Gastrocnemius medialis (tissue), 4 donors: ENCODE data around the gene ZNF423. TPM values are rescaled to one million over a fixed set of nuclear protein-coding genes. Genes with fewer than 3 reads are reported as not detected.

Source experiments
- ATAC-seq, 2 donors: fragments of 150-250 bp; one replicate each; pipeline ENCODE4 v1.9.1; 2016
- DNase-seq, 2 donors: peaks; one replicate each; pipeline ENCODE4 v3.0.0-alpha.2; 2019
- H3K27ac ChIP-seq, 4 donors: fragments of 200-600 bp; sonication (generic); 1 replicate in 1 of 4; 2 replicates in 3 of 4; pipeline ENCODE4 v1.5.1; 2016 to 2018; ENCODE audit warnings: mild to moderate bottlenecking in 2 of 4, moderate library complexity in 1 of 4
- H3K27me3 ChIP-seq, 3 donors: fragments of 200-600 bp; sonication (generic) in 2 of 3; 1 replicate in 1 of 3; 2 replicates in 2 of 3; pipeline versions ENCODE4 v1.5.1 to v1.6.0; 2016 to 2019; ENCODE audit warnings: mild to moderate bottlenecking in 1 of 3, moderate library complexity in 1 of 3
- H3K36me3 ChIP-seq, 2 donors: fragments of 200-600 bp; sonication (generic) in 1 of 2; one replicate each; pipeline ENCODE4 v1.5.1; 2017 to 2018
- H3K4me1 ChIP-seq, 2 donors: fragments of 200-600 bp; sonication (generic) in 1 of 2; one replicate each; pipeline ENCODE4 v1.5.1; 2016 to 2017; ENCODE audit warnings: mild to moderate bottlenecking in 2 of 2
- H3K4me3 ChIP-seq, 4 donors: fragments of 200-600 bp; sonication (generic) in 3 of 4; 1 replicate in 1 of 4; 2 replicates in 3 of 4; pipeline ENCODE4 v1.5.1; 2016 to 2019; ENCODE audit warnings: mild to moderate bottlenecking in 2 of 4
- H3K9me3 ChIP-seq, 3 donors: fragments of 200-600 bp; sonication (generic) in 2 of 3; 1 replicate in 1 of 3; 2 replicates in 2 of 3; pipeline ENCODE4 v1.5.1; 2016 to 2019
- POLR2A ChIP-seq, 2 donors: fragments of 450-650 bp; IDR thresholded peaks; one replicate each; pipeline ENCODE4 v1.6.1; 2017; ENCODE audit warnings: antibody characterized with exemption in 2 of 2, mild to moderate bottlenecking in 2 of 2, moderate library complexity in 2 of 2
- in situ Hi-C, 4 donors: fragments of 200-750 bp; cut with MboI; loops; one replicate each; pipeline versions ENCODE4 v1.15.0 to v1.8.0; 2017; ENCODE audit warnings: low sequenced_read_pairs in 4 of 4
- intact Hi-C: fragments of 100-400 bp; cut with DNase I; formaldehyde crosslinking; loops from one replicate; pipeline ENCODE4 v1.15.1; 2023; ENCODE audit warnings: low total_unique reads
- total RNA-seq, 4 donors: library from RNA; depleted of rRNA; stranded (reverse); fragments of >200 nt; gene quantifications; one replicate each; pipeline versions ENCODE4 v1.1.0 to v1.2.3, GENCODE V29; 2016
- TF ChIP-seq, protein P1 (sequence below), 5 experiments: fragments of 450-650 bp in 3 of 5; fragments of 200-600 bp in 2 of 5; sonication (generic) in 2 of 5; IDR thresholded peaks in 4 of 5; conservative IDR thresholded peaks in 1 of 5; 1 replicate in 4 of 5; 2 replicates in 1 of 5; pipeline ENCODE4 v1.5.1; 2016 to 2019; ENCODE audit warnings: antibody characterized with exemption in 5 of 5, mild to moderate bottlenecking in 3 of 5, moderate library complexity in 3 of 5

ZNF423 gene
- total RNA-seq, 4 donors from 2014 or later = 8.4 to 15.8 (median 12.5) TPM

GRCh38 chr16:49454426-49455180, 401.3 kb downstream of the ZNF423 start:
- in situ Hi-C loops = no loop called here
- ATAC-seq (no peak), DNase-seq (no peak)
- Histone ChIP-seq H3K27ac (no peak overlapping the region), H3K27me3 (no peaks in the 10 kb centered on the region), H3K4me3 (no peak overlapping the region), H3K9me3 (no peaks in the 10 kb centered on the region), H3K36me3 (no peaks in the 10 kb centered on the region), H3K4me1 (no peaks in the 10 kb centered on the region)
- intact Hi-C loops = no loop called here
- no peak for TF ChIP-seq POLR2A (IDR thresholded peaks at IDR 0.05)
- TF ChIP-seq, protein P1, sequence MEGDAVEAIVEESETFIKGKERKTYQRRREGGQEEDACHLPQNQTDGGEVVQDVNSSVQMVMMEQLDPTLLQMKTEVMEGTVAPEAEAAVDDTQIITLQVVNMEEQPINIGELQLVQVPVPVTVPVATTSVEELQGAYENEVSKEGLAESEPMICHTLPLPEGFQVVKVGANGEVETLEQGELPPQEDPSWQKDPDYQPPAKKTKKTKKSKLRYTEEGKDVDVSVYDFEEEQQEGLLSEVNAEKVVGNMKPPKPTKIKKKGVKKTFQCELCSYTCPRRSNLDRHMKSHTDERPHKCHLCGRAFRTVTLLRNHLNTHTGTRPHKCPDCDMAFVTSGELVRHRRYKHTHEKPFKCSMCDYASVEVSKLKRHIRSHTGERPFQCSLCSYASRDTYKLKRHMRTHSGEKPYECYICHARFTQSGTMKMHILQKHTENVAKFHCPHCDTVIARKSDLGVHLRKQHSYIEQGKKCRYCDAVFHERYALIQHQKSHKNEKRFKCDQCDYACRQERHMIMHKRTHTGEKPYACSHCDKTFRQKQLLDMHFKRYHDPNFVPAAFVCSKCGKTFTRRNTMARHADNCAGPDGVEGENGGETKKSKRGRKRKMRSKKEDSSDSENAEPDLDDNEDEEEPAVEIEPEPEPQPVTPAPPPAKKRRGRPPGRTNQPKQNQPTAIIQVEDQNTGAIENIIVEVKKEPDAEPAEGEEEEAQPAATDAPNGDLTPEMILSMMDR (IDR thresholded peaks at IDR 0.05 in 4 of 5, conservative IDR thresholded peaks at IDR 0.05 in 1 of 5) = no peak

DNA sequence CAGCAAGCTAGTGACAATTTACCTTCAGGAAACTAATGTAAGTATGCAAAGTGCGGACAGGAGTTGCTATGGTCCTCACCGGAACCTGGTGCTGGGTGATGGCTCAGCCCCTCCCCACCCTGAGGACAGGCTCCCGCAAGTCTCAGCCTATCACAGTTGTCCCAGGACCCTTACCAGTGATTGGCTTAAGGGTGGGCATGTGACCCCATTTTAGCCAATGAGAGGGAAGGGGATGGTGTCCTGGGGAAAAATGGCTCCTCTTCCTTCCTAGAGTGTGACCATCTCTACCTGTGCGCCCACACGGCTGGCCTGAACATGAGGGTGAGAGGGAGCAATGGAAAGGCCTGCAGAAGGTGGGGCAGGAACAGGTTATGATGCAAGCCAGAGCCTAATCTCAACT, 401.9 kb downstream of the ZNF423 start:
- intact Hi-C loops (no loop called here), in situ Hi-C loops (no loop called here)
- no peak for DNase-seq
- Histone ChIP-seq H3K9me3 (no peaks in the 10 kb centered on the region), H3K4me1 (no peaks in the 10 kb centered on the region), H3K36me3 (no peaks in the 10 kb centered on the region), H3K4me3 (no peak overlapping the region), H3K27ac (no peak overlapping the region), H3K27me3 (no peaks in the 10 kb centered on the region)
- TF ChIP-seq, protein P1 (IDR thresholded peaks at IDR 0.05 in 4 of 5, conservative IDR thresholded peaks at IDR 0.05 in 1 of 5) = no peak
- no peak for TF ChIP-seq POLR2A (IDR thresholded peaks at IDR 0.05)
- ATAC-seq = no peak

GRCh38 chr16:49453021-49453420, 402.9 kb downstream of the ZNF423 start:
- H3K4me1 ChIP-seq = no peaks in the 10 kb centered on the region
- H3K36me3 ChIP-seq = no peaks in the 10 kb centered on the region
- H3K9me3 ChIP-seq = no peaks in the 10 kb centered on the region
- H3K4me3 ChIP-seq = no peak overlapping the region
- no peaks in the 10 kb centered on the region for H3K27me3 ChIP-seq
- DNase-seq = no peak
- ATAC-seq = no peak
- H3K27ac ChIP-seq = peak overlapping the region in 2 of 4 donors; percentile 6 to 38
- in situ Hi-C loops = no loop called here
- intact Hi-C loops = no loop called here
- TF ChIP-seq POLR2A (IDR thresholded peaks at IDR 0.05) = no peak
- TF ChIP-seq, protein P1 (IDR thresholded peaks at IDR 0.05 in 4 of 5, conservative IDR thresholded peaks at IDR 0.05 in 1 of 5) = no peak

GRCh38 chr16:49452578-49452977, 403.3 kb downstream of the ZNF423 start:
- in situ Hi-C loops = no loop called here
- H3K9me3 ChIP-seq = no peaks in the 10 kb centered on the region
- peak overlapping the region in 2 of 4 donors; percentile 0 to 20 for H3K4me3 ChIP-seq
- no peaks in the 10 kb centered on the region for H3K36me3 ChIP-seq
- TF ChIP-seq POLR2A (IDR thresholded peaks at IDR 0.05) = no peak
- TF ChIP-seq, protein P1 (IDR thresholded peaks at IDR 0.05 in 4 of 5, conservative IDR thresholded peaks at IDR 0.05 in 1 of 5) = no peak
- no peak for ATAC-seq
- intact Hi-C loops = no loop called here
- H3K4me1 ChIP-seq = no peaks in the 10 kb centered on the region
- no peak for DNase-seq
- peak overlapping the region in 3 of 4 donors; percentile 2 to 38 (median 6) for H3K27ac ChIP-seq
- no peaks in the 10 kb centered on the region for H3K27me3 ChIP-seq
